Neural progenitor cell (in vitro differentiated cells): ENCODE data around the gene PLEKHA7. TPM values are rescaled to one million over a fixed set of nuclear protein-coding genes. Genes with fewer than 3 reads are reported as not detected.

Experiments used
- DNase-seq: peaks from one replicate; pipeline ENCODE4 v3.0.0-alpha.2; 2016; ENCODE audit warnings: low spot score
- H2AFZ ChIP-seq: fragments of 200-600 bp; sonication (generic); replicated peaks from 2 replicates; pipeline ENCODE4 v1.6.1; 2016; ENCODE audit warnings: antibody characterized with exemption
- H3F3A ChIP-seq: fragments of 200-600 bp; sonication (generic); 2 replicates; pipeline ENCODE4 v1.6.1; 2016; ENCODE audit warnings: antibody characterized with exemption, low read depth
- H3K27ac ChIP-seq: fragments of 200-600 bp; sonication (generic); 2 replicates; pipeline ENCODE4 v1.5.1; 2016; ENCODE audit warnings: mild to moderate bottlenecking
- H3K27me3 ChIP-seq: fragments of 200-600 bp; sonication (generic); 2 replicates; pipeline ENCODE4 v1.6.1; 2016; ENCODE audit warnings: mild to moderate bottlenecking, moderate library complexity
- H3K36me3 ChIP-seq: fragments of 200-600 bp; sonication (generic); 2 replicates; pipeline ENCODE4 v1.5.1; 2016
- H3K4me1 ChIP-seq: fragments of 200-600 bp; sonication (generic); 2 replicates; pipeline ENCODE4 v1.6.1; 2016; ENCODE audit warnings: mixed run types
- H3K4me2 ChIP-seq: fragments of 200-600 bp; sonication (generic); 2 replicates; pipeline ENCODE4 v1.6.1; 2016
- H3K4me3 ChIP-seq: fragments of 200-600 bp; sonication (generic); 2 replicates; pipeline ENCODE4 v1.5.1; 2016
- H3K79me2 ChIP-seq: fragments of 200-600 bp; sonication (generic); 2 replicates; pipeline ENCODE4 v1.6.1; 2016; ENCODE audit warnings: low read depth
- H3K9ac ChIP-seq: fragments of 200-600 bp; sonication (generic); 2 replicates; pipeline ENCODE4 v1.6.1; 2016
- H3K9me3 ChIP-seq: fragments of 200-600 bp; sonication (generic); 2 replicates; pipeline ENCODE4 v1.5.1; 2016; ENCODE audit warnings: low read depth
- H4K20me1 ChIP-seq: fragments of 200-600 bp; sonication (generic); 2 replicates; pipeline ENCODE4 v1.6.1; 2016; ENCODE audit warnings: low read depth
- H3K27ac Mint-ChIP-seq: 3 replicates; pipeline ENCODE4 v1.8.0; 2021; ENCODE audit warnings: mixed read lengths
- H3K27me3 Mint-ChIP-seq: 2 replicates; pipeline ENCODE4 v1.8.0; 2022; ENCODE audit warnings: low read depth, mild to moderate bottlenecking, inconsistent platforms, moderate library complexity, mixed read lengths; ENCODE audit not compliant: insufficient read depth
- H3K36me3 Mint-ChIP-seq: 3 replicates; pipeline ENCODE4 v1.8.0; 2021; ENCODE audit warnings: mixed read lengths
- H3K4me1 Mint-ChIP-seq: 3 replicates; pipeline ENCODE4 v1.8.0; 2021; ENCODE audit warnings: mixed read lengths
- H3K4me3 Mint-ChIP-seq: 3 replicates; pipeline ENCODE4 v1.8.0; 2021; ENCODE audit warnings: mild to moderate bottlenecking, moderate library complexity, mixed read lengths
- H3K9me3 Mint-ChIP-seq: 3 replicates; pipeline ENCODE4 v1.8.0; 2020; ENCODE audit warnings: mixed read lengths
- EZH2 ChIP-seq: fragments of 200-600 bp; sonication (generic); IDR thresholded peaks from 2 replicates; pipeline ENCODE4 v1.6.1; 2017; ENCODE audit warnings: antibody characterized with exemption, mild to moderate bottlenecking, moderate library complexity
- EZH2phosphoT487 ChIP-seq: fragments of 200-600 bp; sonication (generic); IDR thresholded peaks from 2 replicates; pipeline ENCODE4 v1.6.1; 2017; ENCODE audit warnings: antibody characterized with exemption
- total RNA-seq: library from RNA; depleted of rRNA; stranded (reverse); fragments of >200 nt; gene quantifications from 2 replicates; pipeline ENCODE4 v1.2.3, GENCODE V29; 2015; ENCODE audit warnings: low replicate concordance
- TF ChIP-seq, protein P1 (sequence below): fragments of 200-600 bp; sonication (generic); IDR thresholded peaks from 2 replicates; pipeline ENCODE4 v1.5.1; 2017; ENCODE audit warnings: antibody characterized with exemption, mild to moderate bottlenecking

The PLEKHA7 gene
- total RNA-seq, 1 donor from 2014 or later: 20.3 TPM

DNA sequence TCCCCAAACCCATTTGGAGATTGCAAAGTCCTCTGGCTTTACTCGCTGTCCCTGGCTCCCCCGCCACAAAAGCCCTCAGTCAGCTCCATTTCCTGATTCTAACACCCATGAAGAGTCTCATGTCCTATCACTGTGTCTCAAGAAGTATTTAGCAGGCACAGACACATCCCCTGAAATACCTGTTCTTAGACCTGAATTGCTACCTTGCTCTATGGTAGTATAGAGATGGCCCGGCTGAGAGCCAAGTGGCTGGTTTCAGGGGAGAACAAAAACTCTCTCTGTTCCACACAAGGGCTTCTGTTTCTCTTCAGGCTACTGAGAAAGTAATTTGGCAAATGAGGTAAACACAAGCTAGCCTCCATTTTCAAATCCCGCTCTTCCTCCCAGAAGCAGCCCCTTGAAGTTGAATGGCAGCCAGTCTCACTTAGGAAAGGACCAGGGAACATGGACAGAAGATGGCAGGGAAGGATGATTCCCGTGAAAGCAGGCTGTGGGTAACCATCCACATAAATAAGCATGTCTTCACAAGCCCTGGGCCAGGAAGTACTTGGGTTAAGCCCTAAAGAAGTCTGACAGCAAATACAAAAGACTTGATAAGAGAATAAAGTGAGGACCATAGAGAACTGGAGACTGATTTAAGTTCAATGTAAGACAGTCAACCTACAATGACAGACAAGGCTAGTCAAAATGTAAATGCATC, 138.0 kb downstream of the PLEKHA7 start:
- TF ChIP-seq EZH2phosphoT487: no peak
- TF ChIP-seq EZH2: no peak
- TF ChIP-seq, protein P1, sequence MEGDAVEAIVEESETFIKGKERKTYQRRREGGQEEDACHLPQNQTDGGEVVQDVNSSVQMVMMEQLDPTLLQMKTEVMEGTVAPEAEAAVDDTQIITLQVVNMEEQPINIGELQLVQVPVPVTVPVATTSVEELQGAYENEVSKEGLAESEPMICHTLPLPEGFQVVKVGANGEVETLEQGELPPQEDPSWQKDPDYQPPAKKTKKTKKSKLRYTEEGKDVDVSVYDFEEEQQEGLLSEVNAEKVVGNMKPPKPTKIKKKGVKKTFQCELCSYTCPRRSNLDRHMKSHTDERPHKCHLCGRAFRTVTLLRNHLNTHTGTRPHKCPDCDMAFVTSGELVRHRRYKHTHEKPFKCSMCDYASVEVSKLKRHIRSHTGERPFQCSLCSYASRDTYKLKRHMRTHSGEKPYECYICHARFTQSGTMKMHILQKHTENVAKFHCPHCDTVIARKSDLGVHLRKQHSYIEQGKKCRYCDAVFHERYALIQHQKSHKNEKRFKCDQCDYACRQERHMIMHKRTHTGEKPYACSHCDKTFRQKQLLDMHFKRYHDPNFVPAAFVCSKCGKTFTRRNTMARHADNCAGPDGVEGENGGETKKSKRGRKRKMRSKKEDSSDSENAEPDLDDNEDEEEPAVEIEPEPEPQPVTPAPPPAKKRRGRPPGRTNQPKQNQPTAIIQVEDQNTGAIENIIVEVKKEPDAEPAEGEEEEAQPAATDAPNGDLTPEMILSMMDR: no peak
- H3K4me1 ChIP-seq: peaks cover 32% of the 10 kb centered on the region
- H3F3A ChIP-seq: no peaks in the 10 kb centered on the region
- H3K27ac ChIP-seq: no peak overlapping the region
- no peak overlapping the region for H3K9ac ChIP-seq
- Mint-ChIP-seq H3K27ac (peak overlapping the region; percentile 14), H3K36me3 (no peaks in the 10 kb centered on the region), H3K4me1 (peaks cover 5% of the 10 kb centered on the region), H3K4me3 (no peak overlapping the region), H3K27me3 (peaks cover 7% of the 10 kb centered on the region), H3K9me3 (no peaks in the 10 kb centered on the region)
- H3K9me3 ChIP-seq: no peaks in the 10 kb centered on the region
- no peak overlapping the region for H3K4me2 ChIP-seq
- no peaks in the 10 kb centered on the region for H3K27me3 ChIP-seq
- peaks cover 5% of the 10 kb centered on the region for H4K20me1 ChIP-seq
- H3K79me2 ChIP-seq: peaks cover 3% of the 10 kb centered on the region
- H3K4me3 ChIP-seq: no peak overlapping the region
- no peak for DNase-seq
- H2AFZ ChIP-seq: no peak overlapping the region
- H3K36me3 ChIP-seq: no peaks in the 10 kb centered on the region

DNA sequence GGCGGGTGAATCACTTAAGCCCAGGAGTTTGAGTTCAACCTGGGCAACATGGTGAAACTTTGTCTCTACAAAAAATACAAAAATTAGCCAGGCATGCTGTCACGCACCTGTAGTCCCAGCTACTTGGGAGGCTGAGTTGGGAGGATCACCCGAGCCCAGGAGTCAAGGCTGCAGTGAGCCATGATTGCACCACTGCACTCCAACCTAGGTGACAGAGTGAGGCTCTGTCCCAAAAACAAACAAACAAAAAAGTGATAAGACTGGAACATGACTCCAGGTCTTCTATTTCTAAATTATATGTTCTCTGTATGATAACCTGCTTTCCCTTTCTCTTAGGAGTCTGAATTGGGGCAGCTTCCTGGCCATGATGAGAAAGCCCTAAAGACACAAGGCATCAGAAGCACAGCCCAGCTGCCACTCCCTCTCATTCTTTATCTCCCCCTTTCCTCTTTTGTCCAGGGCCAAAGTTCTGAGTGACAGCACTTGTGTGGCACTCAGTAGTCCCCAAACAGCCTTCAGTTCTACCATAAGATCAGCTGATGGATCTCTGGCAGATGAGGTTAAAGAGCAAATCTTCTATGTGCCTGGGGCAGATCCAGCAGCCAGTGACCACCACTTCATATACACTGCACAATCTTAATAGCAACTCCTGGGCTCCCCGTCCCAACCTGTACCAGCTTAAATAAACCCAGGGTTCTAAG, 139.8 kb downstream of the PLEKHA7 start:
- H3K4me3 Mint-ChIP-seq: no peak overlapping the region
- H3K27me3 Mint-ChIP-seq: peaks cover 3% of the 10 kb centered on the region
- no peaks in the 10 kb centered on the region for H3K36me3 ChIP-seq
- no peak overlapping the region for H3K27ac ChIP-seq
- no peak overlapping the region for H3K4me2 ChIP-seq
- no peak overlapping the region for H3K4me3 ChIP-seq
- H3K79me2 ChIP-seq: no peaks in the 10 kb centered on the region
- no peaks in the 10 kb centered on the region for H3K36me3 Mint-ChIP-seq
- H3F3A ChIP-seq: no peaks in the 10 kb centered on the region
- no peaks in the 10 kb centered on the region for H3K27me3 ChIP-seq
- H3K9me3 Mint-ChIP-seq: no peaks in the 10 kb centered on the region
- H3K9me3 ChIP-seq: no peaks in the 10 kb centered on the region
- peaks cover 31% of the 10 kb centered on the region for H3K4me1 ChIP-seq
- no peak overlapping the region for H2AFZ ChIP-seq
- peak; percentile 19 for DNase-seq
- TF ChIP-seq EZH2 (no peak), EZH2phosphoT487 (no peak)
- TF ChIP-seq, protein P1: no peak
- H3K9ac ChIP-seq: no peak overlapping the region
- no peak overlapping the region for H3K27ac Mint-ChIP-seq
- peaks cover 5% of the 10 kb centered on the region for H4K20me1 ChIP-seq
- peaks cover 3% of the 10 kb centered on the region for H3K4me1 Mint-ChIP-seq

DNA sequence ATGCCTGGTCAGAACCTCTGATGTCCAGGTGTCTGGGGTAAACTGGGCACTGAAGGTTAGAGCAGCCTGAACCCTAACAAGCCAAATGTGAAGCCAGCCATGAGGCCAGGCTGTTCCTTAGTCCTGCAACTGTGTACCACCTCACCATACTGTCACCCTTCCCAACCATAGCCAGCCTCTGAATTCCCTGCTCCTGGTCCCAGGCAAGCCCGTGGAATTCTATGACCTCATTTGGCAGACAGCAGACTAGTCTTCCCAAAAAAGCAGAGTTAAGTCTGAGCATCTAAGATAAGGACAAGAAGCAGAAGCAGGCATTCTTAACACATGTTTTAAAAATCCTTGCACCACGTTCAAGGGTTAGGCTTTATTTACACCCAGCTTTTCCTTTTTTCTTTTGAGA, 140.9 kb downstream of the PLEKHA7 start:
- Histone ChIP-seq H3K79me2 (no peaks in the 10 kb centered on the region), H3K4me1 (peaks cover 31% of the 10 kb centered on the region), H3K27ac (no peak overlapping the region), H2AFZ (no peak overlapping the region), H3K36me3 (no peaks in the 10 kb centered on the region), H3K27me3 (no peaks in the 10 kb centered on the region), H3K4me3 (no peak overlapping the region), H3F3A (no peaks in the 10 kb centered on the region), H3K4me2 (no peak overlapping the region), H3K9ac (no peak overlapping the region), H4K20me1 (peaks cover 5% of the 10 kb centered on the region), H3K9me3 (no peaks in the 10 kb centered on the region)
- no peak for TF ChIP-seq EZH2
- TF ChIP-seq, protein P1: no peak
- TF ChIP-seq EZH2phosphoT487: no peak
- peaks cover 4% of the 10 kb centered on the region for H3K36me3 Mint-ChIP-seq
- no peak overlapping the region for H3K27ac Mint-ChIP-seq
- DNase-seq: no peak
- no peaks in the 10 kb centered on the region for H3K9me3 Mint-ChIP-seq
- H3K4me3 Mint-ChIP-seq: no peak overlapping the region
- H3K4me1 Mint-ChIP-seq: peaks cover 3% of the 10 kb centered on the region
- peaks cover 3% of the 10 kb centered on the region for H3K27me3 Mint-ChIP-seq
